Hepatocyte (in vitro differentiated cells): ENCODE data around the gene LASP1NB. TPM values are rescaled to one million over a fixed set of nuclear protein-coding genes. Genes with fewer than 3 reads are reported as not detected.

Experiments used
- DNase-seq: peaks from one replicate; pipeline ENCODE4 v3.0.0-alpha.2; 2016; ENCODE audit warnings: low spot score
- H2AFZ ChIP-seq: fragments of 200-600 bp; sonication (generic); 2 replicates; pipeline ENCODE4 v1.6.0; 2016; ENCODE audit warnings: antibody characterized with exemption, mild to moderate bottlenecking
- H3K27ac ChIP-seq: fragments of 200-600 bp; sonication (generic); 2 replicates; pipeline ENCODE4 v1.5.1; 2016; ENCODE audit warnings: mild to moderate bottlenecking
- H3K27me3 ChIP-seq: fragments of 200-600 bp; sonication (generic); 2 replicates; pipeline ENCODE4 v1.6.1; 2016
- H3K36me3 ChIP-seq: fragments of 200-600 bp; sonication (generic); replicated peaks from 2 replicates; pipeline ENCODE4 v1.5.1; 2016; ENCODE audit warnings: low read depth; ENCODE audit not compliant: insufficient read depth
- H3K4me1 ChIP-seq: fragments of 200-600 bp; sonication (generic); 2 replicates; pipeline ENCODE4 v1.5.1; 2016; ENCODE audit warnings: mild to moderate bottlenecking, moderate library complexity; ENCODE audit not compliant: insufficient read depth
- H3K4me2 ChIP-seq: fragments of 200-600 bp; sonication (generic); 2 replicates; pipeline ENCODE4 v1.6.0; 2016
- H3K4me3 ChIP-seq: fragments of 200-600 bp; sonication (generic); 2 replicates; pipeline ENCODE4 v1.5.1; 2016; ENCODE audit warnings: mild to moderate bottlenecking
- H3K79me2 ChIP-seq: fragments of 200-600 bp; sonication (generic); 2 replicates; pipeline ENCODE4 v1.6.0; 2017; ENCODE audit warnings: mild to moderate bottlenecking
- H3K9me2 ChIP-seq: fragments of 200-600 bp; sonication (generic); replicated peaks from 2 replicates; pipeline ENCODE4 v1.6.0; 2017; ENCODE audit warnings: mild to moderate bottlenecking; ENCODE audit not compliant: insufficient read depth
- H3K9me3 ChIP-seq: fragments of 200-600 bp; sonication (generic); 2 replicates; pipeline ENCODE4 v1.5.1; 2016; ENCODE audit warnings: low read depth, mild to moderate bottlenecking
- H4K20me1 ChIP-seq: fragments of 200-600 bp; sonication (generic); 2 replicates; pipeline ENCODE4 v1.6.0; 2016; ENCODE audit warnings: mild to moderate bottlenecking; ENCODE audit not compliant: insufficient read depth, poor library complexity, severe bottlenecking
- CTCF ChIP-seq: fragments of 200-600 bp; sonication (generic); IDR thresholded peaks from 2 replicates; pipeline ENCODE4 v1.5.1; 2016; ENCODE audit warnings: antibody characterized with exemption, mild to moderate bottlenecking; ENCODE audit not compliant: poor library complexity
- EZH2 ChIP-seq: fragments of 200-600 bp; sonication (generic); IDR thresholded peaks from 2 replicates; pipeline ENCODE4 v1.6.1; 2016; ENCODE audit warnings: antibody characterized with exemption, mild to moderate bottlenecking, borderline replicate concordance
- EZH2phosphoT487 ChIP-seq: fragments of 200-600 bp; sonication (generic); IDR thresholded peaks from one replicate; pipeline ENCODE4 v1.6.1; 2018; ENCODE audit warnings: antibody characterized with exemption, mild to moderate bottlenecking, low read depth, moderate library complexity; ENCODE audit not compliant: unreplicated experiment, severe bottlenecking
- WGBS: methylation state at CpG from one replicate; pipeline ENCODE4 v1.1.6; 2016; ENCODE audit warnings: low lambda C conversion rate; ENCODE audit errors: missing lambda C conversion rate; 5-methylcytosine and 5-hydroxymethylcytosine counted together
- microRNA-seq: library from miRNA; unstranded; fragments of <30 nt; microRNA quantifications from one replicate; pipeline ENCODE4, GENCODE V29; 2017
- polyA plus RNA-seq: library from polyadenylated mRNA; unstranded; fragments of >200 nt; fragmentation: Nextera tagmentation; extraction: Ambion mirVana; gene quantifications from 2 replicates; pipeline ENCODE4 v1.2.1, GENCODE V29; 2016
- small RNA-seq: library from RNA; depleted of rRNA; stranded (forward); fragments of <200 nt; gene quantifications from one replicate; pipeline ENCODE3, GENCODE V24; 2014
- total RNA-seq: library from RNA; depleted of rRNA; stranded (reverse); fragments of >200 nt; gene quantifications from 2 replicates; pipeline ENCODE4 v1.2.3, GENCODE V29; 2014

LASP1NB gene

DNA sequence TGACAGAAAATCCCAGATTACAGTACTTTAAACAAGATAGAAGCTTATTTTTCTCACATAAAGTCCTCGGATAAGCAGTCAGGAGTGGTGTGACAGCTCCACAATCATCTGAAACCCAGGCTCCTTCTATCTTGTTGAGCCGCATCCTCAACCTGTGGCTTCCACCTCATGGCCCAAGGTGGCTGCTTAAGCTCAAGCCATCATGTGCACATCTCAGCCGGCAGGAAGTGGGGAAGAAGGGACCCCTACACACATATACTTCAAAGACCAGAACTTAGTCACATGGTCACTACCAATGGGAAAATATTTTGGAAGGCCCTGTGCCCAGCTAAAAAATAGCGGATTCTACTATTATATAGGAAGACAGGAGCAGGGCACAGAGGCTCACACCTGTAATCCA lies 52.8 kb downstream of the LASP1NB start:
- Histone ChIP-seq H3K9me3 (no peaks in the 10 kb centered on the region), H3K27me3 (no peaks in the 10 kb centered on the region), H3K36me3 (no peaks in the 10 kb centered on the region), H2AFZ (no peak overlapping the region), H3K79me2 (no peaks in the 10 kb centered on the region), H3K9me2 (no peaks in the 10 kb centered on the region), H3K4me2 (no peak overlapping the region), H3K4me1 (no peaks in the 10 kb centered on the region), H3K27ac (no peak overlapping the region), H4K20me1 (no peaks in the 10 kb centered on the region), H3K4me3 (no peak overlapping the region)
- TF ChIP-seq EZH2: no peak
- TF ChIP-seq CTCF: no peak
- no peak for TF ChIP-seq EZH2phosphoT487
- no peak for DNase-seq
- 98% methylated on average over 4 of the region's 4 CpGs for WGBS

Small RNAs within 50 kb of the gene (microRNA-seq; reads per million reads assigned to microRNA genes)
- 1.3 reads per million for gene MIR6779

Small RNAs within 50 kb of the gene (small RNA-seq; reads per million reads assigned to genes)
- gene MIR6779: not detected

Other genes with a start within 250 kb of the LASP1NB start
- 27.5 and 31.2 TPM in 2 replicates for gene MLLT6, start 220.3 kb upstream of the LASP1NB start, total RNA-seq
- 10.6 and 11.0 TPM in 2 replicates for gene MLLT6, start 220.3 kb upstream of the LASP1NB start, polyA plus RNA-seq
- gene CISD3, start 195.3 kb upstream of the LASP1NB start, total RNA-seq: 4.9 and 5.0 TPM in 2 replicates
- 37.0 and 41.6 TPM in 2 replicates for gene CISD3, start 195.3 kb upstream of the LASP1NB start, polyA plus RNA-seq
- gene PCGF2, start 177.3 kb upstream of the LASP1NB start, total RNA-seq: 7.2 and 8.7 TPM in 2 replicates
- gene PCGF2, start 177.3 kb upstream of the LASP1NB start, polyA plus RNA-seq: 11.0 and 13.0 TPM in 2 replicates
- gene PSMB3, start 172.9 kb upstream of the LASP1NB start, total RNA-seq: 127 and 166 TPM in 2 replicates
- gene PSMB3, start 172.9 kb upstream of the LASP1NB start, polyA plus RNA-seq: 252 and 275 TPM in 2 replicates
- gene PIP4K2B, start 126.1 kb upstream of the LASP1NB start, total RNA-seq: 39.3 and 46.8 TPM in 2 replicates
- gene PIP4K2B, start 126.1 kb upstream of the LASP1NB start, polyA plus RNA-seq: 8.2 and 11.1 TPM in 2 replicates
- 10.0 and 11.0 TPM in 2 replicates for gene CWC25, start 100.3 kb upstream of the LASP1NB start, total RNA-seq
- gene CWC25, start 100.3 kb upstream of the LASP1NB start, polyA plus RNA-seq: 16.5 and 18.5 TPM in 2 replicates
- gene RPL23, start 71.9 kb upstream of the LASP1NB start, total RNA-seq: 1,384 and 1,482 TPM in 2 replicates
- gene RPL23, start 71.9 kb upstream of the LASP1NB start, polyA plus RNA-seq: 479 and 491 TPM in 2 replicates
- gene LASP1, start 55.6 kb upstream of the LASP1NB start, total RNA-seq: 214 and 238 TPM in 2 replicates
- gene LASP1, start 55.6 kb upstream of the LASP1NB start, polyA plus RNA-seq: 131 and 141 TPM in 2 replicates
- not detected in 2 replicates for gene FBXO47, start 41.8 kb downstream of the LASP1NB start, total RNA-seq
- not detected in 2 replicates for gene FBXO47, start 41.8 kb downstream of the LASP1NB start, polyA plus RNA-seq
- gene PLXDC1, start 226.0 kb downstream of the LASP1NB start, total RNA-seq: 4.1 and 8.6 TPM in 2 replicates
- 3.9 and 4.1 TPM in 2 replicates for gene PLXDC1, start 226.0 kb downstream of the LASP1NB start, polyA plus RNA-seq
- not detected in 2 replicates for gene ARL5C, start 240.5 kb downstream of the LASP1NB start, total RNA-seq
- gene ARL5C, start 240.5 kb downstream of the LASP1NB start, polyA plus RNA-seq: not detected in 2 replicates